Activated T-helper 17 cell treated with anti-CD3 and anti-CD28 coated beads, Interleukin-2, amount 50 U/mL, for 72 hours (primary cell): ENCODE measurements around the gene PRDM10. TPM values are rescaled to one million over a fixed set of nuclear protein-coding genes. Genes with fewer than 3 reads are reported as not detected.
"Not testable (repeated sequence)": the region's sequence is repeated elsewhere in the genome, so short reads cannot be mapped to it uniquely, and the experiment has no call there.

Experiments used
- ATAC-seq: fragments of 150-1000 bp; cut with Tn5 transposase; replicated peaks from 2 replicates; pipeline ENCODE4 v1.10.0; 2021; ENCODE audit warnings: mild to moderate bottlenecking, moderate library complexity
- H3K27ac Mint-ChIP-seq: one replicate; pipeline ENCODE4 v1.8.0; 2022; ENCODE audit warnings: mixed read lengths
- H3K27me3 Mint-ChIP-seq: one replicate; pipeline ENCODE4 v1.8.0; 2022; ENCODE audit warnings: mixed read lengths
- H3K36me3 Mint-ChIP-seq: one replicate; pipeline ENCODE4 v1.8.0; 2022; ENCODE audit warnings: low read depth, mild to moderate bottlenecking, mixed read lengths
- H3K4me1 Mint-ChIP-seq: one replicate; pipeline ENCODE4 v1.8.0; 2022; ENCODE audit warnings: mixed read lengths
- H3K4me3 Mint-ChIP-seq: one replicate; pipeline ENCODE4 v1.8.0; 2022; ENCODE audit warnings: mild to moderate bottlenecking, mixed read lengths
- H3K9me3 Mint-ChIP-seq: one replicate; pipeline ENCODE4 v1.8.0; 2022; ENCODE audit warnings: mixed read lengths
- total RNA-seq, 2 donors: library from RNA; stranded (reverse); gene quantifications; one replicate each; pipeline ENCODE4 v1.2.3, GENCODE V29; 2022

The PRDM10 gene
- total RNA-seq, 2 donors from 2014 or later = 12.2 to 16.6 TPM

GRCh38 chr11:129973809-129974208 is 28.8 kb downstream of the PRDM10 start:
- H3K36me3 Mint-ChIP-seq = peaks cover 5% of the 10 kb centered on the region
- no peaks in the 10 kb centered on the region for H3K9me3 Mint-ChIP-seq
- H3K4me3 Mint-ChIP-seq = no peak overlapping the region
- H3K27me3 Mint-ChIP-seq = no peaks in the 10 kb centered on the region
- no peak for ATAC-seq
- H3K27ac Mint-ChIP-seq = peak overlapping the region; percentile 2
- H3K4me1 Mint-ChIP-seq = peaks cover 6% of the 10 kb centered on the region

DNA sequence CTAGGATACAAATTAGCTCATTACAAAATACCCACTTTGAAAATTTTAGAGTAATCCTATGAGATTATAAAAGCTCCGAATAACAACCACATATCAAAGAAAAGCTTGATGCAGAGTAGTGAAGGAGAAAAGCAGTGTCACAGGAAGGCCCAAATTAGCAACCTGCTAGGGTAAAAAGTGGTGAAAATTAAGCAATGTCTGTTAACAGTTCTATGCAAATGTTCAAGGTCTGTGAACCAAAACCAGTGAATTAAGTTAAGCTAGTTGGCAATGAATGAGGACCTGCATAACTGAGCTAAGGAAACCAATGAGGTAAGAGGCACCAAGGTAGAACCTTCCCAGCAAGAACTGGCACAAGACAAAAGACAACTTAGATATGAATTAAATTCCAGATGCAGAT is 29.6 kb downstream of the PRDM10 start:
- Mint-ChIP-seq H3K4me3 (no peak overlapping the region), H3K4me1 (peaks cover 6% of the 10 kb centered on the region), H3K36me3 (peaks cover 5% of the 10 kb centered on the region), H3K9me3 (no peaks in the 10 kb centered on the region), H3K27ac (no peak overlapping the region), H3K27me3 (no peaks in the 10 kb centered on the region)
- ATAC-seq = no peak

- Mint-ChIP-seq H3K4me1 (peaks cover 6% of the 10 kb centered on the region), H3K27ac (no peak overlapping the region), H3K4me3 (no peak overlapping the region), H3K36me3 (peaks cover 5% of the 10 kb centered on the region), H3K27me3 (no peaks in the 10 kb centered on the region), H3K9me3 (no peaks in the 10 kb centered on the region)
- ATAC-seq = no peak
These were observed 30.0 kb downstream of the PRDM10 start for GRCh38 chr11:129972611-129973010.

- H3K4me1 Mint-ChIP-seq, H3K27me3 Mint-ChIP-seq, H3K4me3 Mint-ChIP-seq, ATAC-seq, H3K36me3 Mint-ChIP-seq, H3K27ac Mint-ChIP-seq, H3K9me3 Mint-ChIP-seq: not testable (repeated sequence)
These were observed 30.8 kb downstream of the PRDM10 start for GRCh38 chr11:129971856-129972255.

GRCh38 chr11:129969920-129970319 is 32.7 kb downstream of the PRDM10 start:
- Mint-ChIP-seq H3K36me3 (peaks cover 5% of the 10 kb centered on the region), H3K4me1 (peaks cover 14% of the 10 kb centered on the region), H3K27me3 (no peaks in the 10 kb centered on the region), H3K4me3 (no peak overlapping the region), H3K27ac (no peak overlapping the region), H3K9me3 (no peaks in the 10 kb centered on the region)
- no peak for ATAC-seq

DNA sequence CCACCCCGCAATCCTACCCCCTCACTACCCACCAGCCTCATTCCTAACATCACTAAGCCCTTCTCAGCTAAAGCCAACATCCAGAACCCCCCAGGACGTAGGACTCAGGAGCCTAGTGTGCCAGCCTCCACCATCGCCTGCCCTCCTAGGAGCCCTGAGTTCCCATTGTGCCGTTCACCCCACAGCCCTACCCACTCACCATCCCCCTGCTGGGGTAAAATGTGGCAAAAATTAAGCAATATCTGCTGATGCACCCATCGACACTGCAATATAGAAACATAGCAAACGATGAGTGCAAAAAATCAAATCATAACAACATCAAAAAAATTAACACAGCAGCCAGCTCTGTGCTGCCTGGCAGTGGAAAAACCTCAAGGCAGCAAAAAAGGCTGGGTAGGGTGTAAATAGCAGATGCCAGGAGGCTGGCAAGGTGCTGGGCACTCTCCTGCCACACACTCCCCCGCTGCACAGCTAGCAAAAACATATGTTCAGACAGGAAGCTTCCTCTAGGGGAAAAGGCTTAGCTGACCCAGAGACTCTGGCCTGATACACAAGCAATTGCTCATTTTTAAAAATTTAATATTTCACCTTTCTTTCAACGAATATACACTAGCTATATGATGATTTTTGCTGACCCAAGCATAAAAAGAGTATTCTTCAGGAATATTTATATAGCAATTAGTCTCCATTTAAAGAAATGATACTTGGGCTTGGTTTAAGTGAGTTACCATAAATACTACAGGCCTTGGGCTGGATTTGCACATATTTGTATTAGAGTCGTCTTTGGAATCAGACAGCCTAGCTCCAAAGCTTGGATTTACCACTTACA is 33.8 kb downstream of the PRDM10 start:
- Mint-ChIP-seq H3K4me1 (peaks cover 8% of the 10 kb centered on the region), H3K9me3 (no peaks in the 10 kb centered on the region), H3K36me3 (peaks cover 5% of the 10 kb centered on the region), H3K4me3 (no peak overlapping the region), H3K27ac (no peak overlapping the region), H3K27me3 (no peaks in the 10 kb centered on the region)
- no peak for ATAC-seq

- ATAC-seq = no peak
- Mint-ChIP-seq H3K4me3 (no peak overlapping the region), H3K9me3 (no peaks in the 10 kb centered on the region), H3K36me3 (peaks cover 5% of the 10 kb centered on the region), H3K27ac (peak overlapping the region; percentile 24), H3K27me3 (no peaks in the 10 kb centered on the region), H3K4me1 (peaks cover 8% of the 10 kb centered on the region)
These were observed 34.6 kb downstream of the PRDM10 start for GRCh38 chr11:129967996-129968395.

DNA sequence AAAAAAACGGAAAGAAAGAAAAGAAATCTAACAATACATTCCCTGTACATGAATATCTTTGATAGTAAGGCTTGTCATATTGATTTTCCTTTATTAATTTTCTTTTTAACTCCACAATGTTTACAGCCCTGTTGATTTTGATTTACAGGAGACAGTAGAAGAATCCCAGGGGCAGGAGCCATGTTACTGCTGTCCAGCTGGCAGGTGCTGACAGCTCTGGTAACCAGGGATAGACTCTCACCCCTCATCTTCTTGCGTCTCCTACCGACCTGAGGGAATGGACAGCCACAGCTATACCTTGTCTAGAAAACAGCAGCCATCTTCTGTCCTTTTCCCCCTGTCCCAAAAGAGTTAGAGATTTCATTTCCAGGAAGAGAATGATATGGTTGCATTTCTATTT is 37.4 kb downstream of the PRDM10 start:
- H3K4me3 Mint-ChIP-seq = no peak overlapping the region
- no peaks in the 10 kb centered on the region for H3K27me3 Mint-ChIP-seq
- H3K27ac Mint-ChIP-seq = no peak overlapping the region

DNA sequence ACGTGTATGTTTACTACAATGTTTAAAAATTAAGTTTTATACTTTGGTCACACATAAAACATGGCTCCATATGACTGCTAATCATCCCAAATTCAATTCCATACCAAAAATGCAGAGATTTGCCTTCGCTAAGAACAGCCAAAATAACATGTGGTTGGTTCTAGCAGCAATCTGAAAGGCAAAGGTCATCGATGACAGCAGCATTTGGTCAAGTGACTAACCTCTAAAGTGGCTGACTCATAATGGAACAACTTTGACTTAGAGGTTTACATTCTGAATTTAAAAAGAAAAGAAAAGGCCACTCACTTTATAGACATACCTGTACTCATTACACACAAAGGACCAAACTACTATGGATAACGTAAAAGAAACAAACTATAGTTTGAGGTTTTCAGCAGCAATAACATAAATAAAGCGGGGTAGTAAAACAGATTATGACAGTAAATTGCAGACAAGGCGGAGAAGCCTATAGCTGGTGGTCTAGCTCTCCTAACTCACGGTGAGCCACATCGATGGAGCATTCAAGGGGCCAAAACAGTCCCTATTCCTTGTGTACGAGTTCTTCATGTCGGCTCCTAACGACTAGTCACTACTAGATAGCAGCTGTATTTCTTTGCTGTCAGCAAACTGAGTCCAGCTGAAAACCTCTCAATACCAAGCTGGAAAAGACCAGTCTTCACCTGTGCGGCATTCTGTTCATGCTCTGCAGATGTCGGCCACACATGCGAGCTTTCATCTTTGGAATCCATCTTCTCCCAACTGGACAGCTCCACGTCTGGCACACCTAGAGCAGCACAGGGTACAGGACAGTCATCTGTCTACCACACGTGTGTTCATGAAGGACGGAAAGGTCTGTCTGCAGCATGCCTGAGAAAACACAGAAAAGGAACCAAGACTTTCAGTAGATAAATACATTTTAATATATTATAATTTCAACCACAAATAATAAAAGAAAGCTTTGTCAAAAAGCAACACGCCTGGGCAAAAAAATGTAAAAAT is 42.1 kb downstream of the PRDM10 start:
- no peaks in the 10 kb centered on the region for H3K9me3 Mint-ChIP-seq
- no peaks in the 10 kb centered on the region for H3K27me3 Mint-ChIP-seq
- peaks cover 6% of the 10 kb centered on the region for H3K4me1 Mint-ChIP-seq
- H3K36me3 Mint-ChIP-seq = peaks cover 44% of the 10 kb centered on the region
- peak; percentile 99 for ATAC-seq
- H3K27ac Mint-ChIP-seq = peak overlapping the region; percentile 9
- peak overlapping the region; percentile 11 for H3K4me3 Mint-ChIP-seq

More for the DNA sequence above, 37.4 kb downstream of the PRDM10 start:
- Mint-ChIP-seq H3K9me3 (no peaks in the 10 kb centered on the region), H3K36me3 (peaks cover 5% of the 10 kb centered on the region), H3K4me1 (peaks cover 13% of the 10 kb centered on the region)
- ATAC-seq = no peak

DNA sequence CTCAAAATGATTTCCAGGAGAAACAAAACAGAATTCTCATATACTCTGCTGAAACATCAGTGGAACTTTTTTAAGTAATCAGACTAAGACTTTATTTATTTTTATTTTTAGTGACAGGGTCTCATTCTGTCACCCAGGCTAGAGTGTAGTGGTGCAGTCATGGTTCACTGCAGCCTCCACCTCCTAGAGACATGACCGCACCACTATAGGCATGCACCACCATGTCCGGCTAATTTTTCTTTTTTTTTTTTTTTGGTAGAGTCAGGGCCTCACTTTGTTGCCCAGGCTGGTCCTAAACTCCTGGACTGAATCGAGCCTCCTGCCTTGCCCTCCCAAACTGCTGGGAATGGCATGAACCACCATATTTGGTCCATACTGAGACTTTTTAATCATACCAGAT is 42.9 kb downstream of the PRDM10 start:
- Mint-ChIP-seq H3K4me3 (no peak overlapping the region), H3K27me3 (no peaks in the 10 kb centered on the region), H3K36me3 (peaks cover 51% of the 10 kb centered on the region), H3K9me3 (no peaks in the 10 kb centered on the region), H3K27ac (no peak overlapping the region), H3K4me1 (peaks cover 6% of the 10 kb centered on the region)
- ATAC-seq = no peak

DNA sequence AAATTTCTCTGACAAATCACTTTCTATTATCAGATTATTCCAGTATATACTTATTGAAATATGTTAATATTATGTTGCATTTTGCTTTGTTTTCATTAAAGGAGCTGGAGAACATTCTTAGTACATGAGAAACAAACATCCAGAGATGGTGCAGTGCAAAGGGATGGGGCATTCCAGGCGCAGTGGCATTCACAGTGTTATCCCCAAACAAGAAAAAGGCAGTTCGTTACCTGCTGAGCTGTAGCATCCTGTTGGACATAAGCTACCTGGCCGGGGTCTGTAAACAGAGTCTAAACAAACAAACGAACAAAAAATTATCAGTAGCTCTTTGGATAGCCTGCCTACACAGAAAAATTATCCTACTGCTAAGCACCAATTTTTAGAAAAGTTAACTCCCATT is 47.4 kb downstream of the PRDM10 start:
- Mint-ChIP-seq H3K4me3 (no peak overlapping the region), H3K4me1 (peaks cover 2% of the 10 kb centered on the region), H3K36me3 (peaks cover 58% of the 10 kb centered on the region), H3K27ac (no peak overlapping the region), H3K9me3 (no peaks in the 10 kb centered on the region), H3K27me3 (no peaks in the 10 kb centered on the region)
- ATAC-seq = no peak

DNA sequence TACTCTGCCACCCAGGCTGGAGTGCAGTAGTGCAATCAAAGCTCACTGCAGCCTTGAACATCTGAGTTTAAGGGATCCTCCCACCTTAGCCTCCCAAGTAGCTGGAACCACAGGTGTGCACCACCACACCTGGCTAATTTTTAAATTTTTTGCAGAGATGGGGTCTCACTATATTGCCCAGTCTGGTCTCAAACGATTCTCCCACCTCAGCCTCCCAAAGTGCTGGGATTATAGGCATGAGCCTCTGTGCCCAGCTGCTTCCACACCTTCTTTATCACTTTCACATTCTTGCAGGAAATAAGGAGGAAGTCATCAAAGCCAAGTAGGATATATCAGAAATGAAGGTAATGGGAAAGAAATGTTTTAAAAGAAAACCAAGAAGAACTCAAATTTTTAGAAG is 47.9 kb downstream of the PRDM10 start:
- H3K4me3 Mint-ChIP-seq, H3K27ac Mint-ChIP-seq, H3K9me3 Mint-ChIP-seq, H3K4me1 Mint-ChIP-seq, ATAC-seq, H3K27me3 Mint-ChIP-seq: not testable (repeated sequence)
- peaks cover 54% of the 10 kb centered on the region for H3K36me3 Mint-ChIP-seq

GRCh38 chr11:129951866-129952262 is 50.8 kb downstream of the PRDM10 start:
- peaks cover 37% of the 10 kb centered on the region for H3K36me3 Mint-ChIP-seq

DNA sequence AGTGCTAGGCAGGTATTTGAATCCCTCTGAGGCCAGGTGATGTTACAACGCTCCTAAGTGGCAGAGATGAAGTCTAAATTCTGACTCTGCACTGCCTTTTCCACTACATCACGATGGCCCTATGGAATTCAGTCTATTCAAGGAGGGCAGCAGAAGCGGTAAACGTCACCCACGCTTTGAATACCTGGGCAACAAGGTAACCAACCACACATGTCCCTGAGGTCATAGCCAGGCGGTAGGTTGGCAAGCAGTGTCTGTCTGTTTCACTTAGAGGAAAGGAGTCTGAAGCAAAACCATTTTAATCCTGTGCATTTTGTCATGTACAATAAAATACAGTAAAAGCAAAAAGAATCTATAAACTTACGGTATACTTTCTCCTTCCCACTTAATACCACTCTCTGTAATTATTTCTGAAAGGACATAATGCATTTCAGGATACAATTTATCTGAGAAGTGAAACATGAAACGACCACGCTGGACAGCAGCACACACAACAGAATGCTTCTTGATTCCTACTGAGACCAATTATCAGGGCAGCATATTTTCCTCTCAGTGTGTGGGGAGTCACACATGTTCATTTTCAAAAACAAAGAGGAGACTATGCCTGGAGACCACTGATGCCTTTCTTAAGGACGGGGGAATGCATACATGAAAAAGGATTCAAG is 51.3 kb downstream of the PRDM10 start:
- no peaks in the 10 kb centered on the region for H3K9me3 Mint-ChIP-seq
- no peaks in the 10 kb centered on the region for H3K27me3 Mint-ChIP-seq
- no peak overlapping the region for H3K27ac Mint-ChIP-seq
- ATAC-seq = no peak
- H3K4me3 Mint-ChIP-seq = no peak overlapping the region
- H3K4me1 Mint-ChIP-seq = peaks cover 3% of the 10 kb centered on the region
- H3K36me3 Mint-ChIP-seq = peaks cover 34% of the 10 kb centered on the region

More at GRCh38 chr11:129951866-129952262, 50.8 kb downstream of the PRDM10 start:
- no peaks in the 10 kb centered on the region for H3K4me1 Mint-ChIP-seq
- H3K27me3 Mint-ChIP-seq = no peaks in the 10 kb centered on the region
- ATAC-seq = no peak
- no peaks in the 10 kb centered on the region for H3K9me3 Mint-ChIP-seq
- H3K27ac Mint-ChIP-seq = no peak overlapping the region
- no peak overlapping the region for H3K4me3 Mint-ChIP-seq
